IPS-20b (cell line): ENCODE data around the gene GPRC5B.

ENCODE experiments used
- H3K27ac ChIP-seq: one replicate; pipeline ENCODE4 v1.5.1; 2013; ENCODE audit warnings: low read length
- H3K27me3 ChIP-seq: 2 replicates; pipeline ENCODE4 v1.6.1; 2013; ENCODE audit warnings: mild to moderate bottlenecking, low read length, inconsistent platforms; ENCODE audit not compliant: insufficient read depth
- H3K36me3 ChIP-seq: 2 replicates; pipeline ENCODE4 v1.6.1; 2013; ENCODE audit warnings: low read depth, mild to moderate bottlenecking, inconsistent platforms, low read length, moderate library complexity; ENCODE audit not compliant: insufficient read depth
- H3K4me1 ChIP-seq: 2 replicates; pipeline ENCODE4 v1.6.1; 2013; ENCODE audit warnings: mild to moderate bottlenecking, control low read depth, inconsistent platforms, low read length, moderate library complexity; ENCODE audit not compliant: insufficient read depth
- H3K4me3 ChIP-seq: 2 replicates; pipeline ENCODE4 v1.5.1; 2013; ENCODE audit warnings: mild to moderate bottlenecking, low read length, inconsistent platforms
- H3K9ac ChIP-seq: 2 replicates; pipeline ENCODE4 v1.6.1; 2013; ENCODE audit warnings: low read depth, mild to moderate bottlenecking, inconsistent platforms, low read length, moderate library complexity
- H3K9me3 ChIP-seq: 2 replicates; pipeline ENCODE4 v1.6.1; 2013; ENCODE audit warnings: mild to moderate bottlenecking, low read depth, low read length, inconsistent platforms; ENCODE audit not compliant: insufficient read depth

Gene GPRC5B

DNA sequence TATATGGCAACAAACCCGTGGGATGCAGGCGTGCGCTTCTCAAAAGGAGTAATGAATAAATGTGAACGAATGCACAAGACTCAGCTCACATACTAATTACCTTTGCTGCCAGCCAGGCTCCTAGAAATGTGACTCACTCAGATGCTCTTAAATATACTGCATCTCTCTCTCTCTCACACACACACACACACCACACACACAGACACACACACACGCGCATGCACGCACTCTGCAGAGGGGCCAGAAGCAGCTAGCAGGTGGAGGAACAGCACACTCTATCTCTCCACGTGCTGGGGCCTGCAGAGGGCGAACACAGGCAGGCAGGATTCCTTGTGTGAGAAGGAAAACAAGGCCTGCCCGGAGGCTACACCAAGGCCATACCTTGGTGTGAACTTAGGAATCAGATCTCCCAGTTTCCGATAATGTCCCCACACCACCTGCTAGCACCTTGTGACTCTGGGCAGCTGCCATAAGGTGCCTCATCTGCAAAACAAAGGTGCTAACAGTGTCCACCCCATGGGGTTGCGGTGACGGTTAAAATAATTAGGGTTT is 5.3 kb downstream of the GPRC5B start:
- H3K9ac ChIP-seq: peak overlapping the region; percentile 52; the same call in 1 of the 2 replicates
- peaks cover 47% of the 10 kb centered on the region for H3K36me3 ChIP-seq
- H3K27ac ChIP-seq: peak overlapping the region; percentile 71
- H3K4me1 ChIP-seq: peaks cover 38% of the 10 kb centered on the region
- 0 out of 2 replicates have a peak overlapping the region, but pooled peaks have one; percentile 15 for H3K4me3 ChIP-seq
- no peaks in the 10 kb centered on the region for H3K9me3 ChIP-seq
- H3K27me3 ChIP-seq: no peaks in the 10 kb centered on the region

DNA sequence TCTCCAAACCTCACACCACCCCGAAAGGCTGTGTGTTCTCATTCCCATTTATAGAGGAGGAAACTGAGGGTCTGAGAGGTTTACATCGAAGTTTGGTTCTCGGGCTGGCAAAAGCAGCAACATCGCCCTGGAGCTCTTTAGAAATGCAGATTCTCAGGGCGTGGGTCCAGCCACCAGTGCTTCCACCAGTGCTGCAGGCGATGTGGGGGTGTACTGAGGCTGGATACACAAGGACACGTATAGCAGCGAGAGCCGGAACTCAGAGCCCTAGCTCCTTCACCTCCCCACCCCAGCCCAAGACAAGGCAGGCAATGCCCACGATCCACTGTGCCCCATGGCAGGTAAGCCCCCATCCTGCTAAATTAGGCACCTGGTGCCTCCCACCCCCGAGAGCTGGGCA is 5.9 kb downstream of the GPRC5B start:
- H3K4me3 ChIP-seq: no peak overlapping the region
- no peaks in the 10 kb centered on the region for H3K27me3 ChIP-seq
- no peak overlapping the region; the same call in 1 of the 2 replicates for H3K9ac ChIP-seq
- no peaks in the 10 kb centered on the region for H3K9me3 ChIP-seq
- H3K4me1 ChIP-seq: peaks cover 38% of the 10 kb centered on the region
- H3K36me3 ChIP-seq: peaks cover 51% of the 10 kb centered on the region
- peak overlapping the region; percentile 71 for H3K27ac ChIP-seq

DNA sequence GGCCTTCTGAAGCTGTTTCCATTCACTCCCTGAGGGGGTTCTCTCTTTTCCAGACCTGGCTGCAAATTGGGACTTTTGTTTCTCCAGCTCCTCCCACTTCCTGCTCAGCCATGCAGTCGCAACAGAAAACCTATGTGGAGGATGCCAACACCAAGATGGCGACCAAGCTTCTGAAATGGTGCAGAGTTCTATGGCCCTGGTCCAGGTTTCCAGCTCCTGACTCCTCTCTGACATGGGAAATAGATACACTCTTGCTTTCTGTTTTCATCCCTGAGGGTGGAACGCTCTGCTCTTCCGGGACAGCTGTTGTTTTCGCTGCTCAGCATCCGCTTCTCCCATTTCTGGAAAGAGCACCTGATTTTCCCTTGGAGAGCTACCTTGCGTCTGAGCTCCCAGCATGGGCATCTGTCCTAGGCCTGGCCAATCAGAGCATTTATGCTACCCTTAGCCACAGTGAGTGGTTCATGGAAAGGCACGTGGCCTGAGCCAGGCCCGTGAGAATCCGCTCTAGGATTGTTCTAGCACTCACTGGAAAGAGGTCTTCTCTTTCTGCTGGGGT is 8.1 kb downstream of the GPRC5B start:
- Histone ChIP-seq H3K9ac (no peak overlapping the region), H3K4me1 (peaks cover 33% of the 10 kb centered on the region), H3K9me3 (no peaks in the 10 kb centered on the region), H3K4me3 (no peak overlapping the region), H3K36me3 (peaks cover 70% of the 10 kb centered on the region), H3K27ac (peak overlapping the region; percentile 31), H3K27me3 (no peaks in the 10 kb centered on the region)

DNA sequence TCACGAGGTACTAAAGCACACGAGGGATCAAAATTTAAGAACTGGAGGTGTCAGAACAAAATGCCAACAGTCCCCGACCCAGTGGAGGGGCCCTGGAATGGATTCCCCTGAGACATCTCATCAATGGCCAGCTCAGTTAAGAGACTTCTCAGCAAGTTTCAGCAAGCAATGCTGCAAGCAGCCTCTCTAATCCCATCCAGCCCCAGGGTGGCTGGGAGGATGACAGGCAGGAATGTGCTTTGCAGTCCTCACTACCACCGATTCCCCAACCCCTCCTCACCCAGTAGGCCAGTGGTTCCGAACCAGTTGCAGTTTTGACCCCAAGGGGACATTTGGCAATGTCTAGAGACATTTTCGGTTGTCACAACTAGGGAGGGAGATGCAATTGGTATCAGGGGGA is 8.7 kb downstream of the GPRC5B start:
- Histone ChIP-seq H3K4me3 (no peak overlapping the region), H3K27ac (no peak overlapping the region), H3K9me3 (no peaks in the 10 kb centered on the region), H3K4me1 (peaks cover 28% of the 10 kb centered on the region), H3K9ac (no peak overlapping the region), H3K27me3 (no peaks in the 10 kb centered on the region), H3K36me3 (peaks cover 72% of the 10 kb centered on the region)

DNA sequence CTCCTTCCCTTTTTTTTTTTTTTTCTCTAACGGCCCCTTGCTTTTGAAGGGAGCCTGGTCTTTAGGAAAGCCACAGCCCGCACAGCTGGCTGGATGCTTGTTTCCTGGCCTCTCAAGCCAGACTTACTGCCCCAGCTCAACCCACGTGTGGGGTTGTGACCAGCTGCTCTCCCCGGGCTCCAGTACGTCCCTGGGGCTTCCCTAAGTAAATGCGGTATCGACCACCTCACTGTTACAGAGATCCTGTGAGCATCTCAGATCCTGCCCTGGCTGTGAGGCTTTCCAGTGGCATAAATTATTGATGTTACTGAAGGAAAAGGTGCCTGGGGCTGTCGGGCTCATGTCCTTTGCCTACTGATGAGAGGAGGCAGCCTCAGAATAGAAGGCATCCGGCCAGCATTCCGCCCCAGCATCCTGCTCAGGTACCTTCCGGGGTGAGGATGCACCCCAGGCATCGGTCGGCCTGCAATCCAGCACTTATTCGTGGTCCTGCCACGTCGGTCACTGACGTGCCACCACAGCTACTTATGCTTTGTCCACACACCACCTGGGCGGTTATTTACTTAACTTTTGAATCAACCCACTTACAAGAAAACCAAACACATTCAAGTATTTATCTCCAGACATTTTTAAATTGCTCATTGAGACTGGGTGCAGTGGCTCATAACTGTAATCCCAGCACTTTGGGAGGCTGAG is 9.6 kb downstream of the GPRC5B start:
- Histone ChIP-seq H3K27me3 (no peaks in the 10 kb centered on the region), H3K27ac (no peak overlapping the region), H3K4me1 (peaks cover 28% of the 10 kb centered on the region), H3K9ac (no peak overlapping the region), H3K9me3 (no peaks in the 10 kb centered on the region), H3K4me3 (no peak overlapping the region), H3K36me3 (peaks cover 75% of the 10 kb centered on the region)

DNA sequence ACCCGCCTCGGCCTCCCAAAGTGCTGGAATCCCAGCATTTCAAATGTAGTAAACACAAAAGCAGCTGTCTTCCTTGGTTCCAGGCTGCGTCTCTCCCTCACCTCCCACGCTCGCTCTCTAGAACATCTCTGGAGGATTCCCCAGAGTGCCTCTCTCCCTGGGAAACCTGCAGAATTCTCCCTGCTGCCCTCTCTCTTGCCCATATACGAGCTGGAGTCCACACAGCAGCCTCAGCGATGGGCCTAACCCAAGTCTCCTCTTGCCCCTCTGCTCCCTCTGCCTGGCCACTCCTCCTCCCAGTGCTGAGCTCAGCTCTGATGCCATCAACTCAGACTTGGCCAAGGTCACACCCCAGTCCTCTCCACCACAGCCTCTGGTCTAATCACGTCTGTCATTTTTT is 10.6 kb downstream of the GPRC5B start:
- no peak overlapping the region for H3K9ac ChIP-seq
- H3K27ac ChIP-seq: no peak overlapping the region
- no peaks in the 10 kb centered on the region for H3K27me3 ChIP-seq
- H3K4me3 ChIP-seq: no peak overlapping the region
- H3K4me1 ChIP-seq: peaks cover 21% of the 10 kb centered on the region
- H3K36me3 ChIP-seq: peaks cover 77% of the 10 kb centered on the region
- no peaks in the 10 kb centered on the region for H3K9me3 ChIP-seq

DNA sequence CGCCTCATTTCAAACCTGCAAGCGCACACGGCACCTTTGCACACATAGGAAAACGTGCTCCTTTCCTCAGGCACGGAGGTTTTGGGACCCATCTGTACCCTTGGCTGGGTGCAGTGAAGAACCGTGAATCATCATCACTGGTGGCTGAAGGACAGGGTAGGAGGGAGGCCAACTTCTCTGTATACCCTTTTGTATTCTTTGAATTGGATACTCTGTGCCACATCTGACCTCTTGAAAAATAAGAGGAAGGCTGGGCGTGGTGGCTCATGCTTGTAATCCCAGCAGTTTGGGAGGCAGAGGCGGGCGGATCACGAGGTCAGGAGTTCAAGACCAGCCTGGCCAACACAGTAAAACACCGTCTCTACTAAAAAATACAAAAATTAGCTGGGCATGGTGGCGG is 11.7 kb downstream of the GPRC5B start:
- H3K36me3 ChIP-seq: peaks cover 81% of the 10 kb centered on the region
- peaks cover 17% of the 10 kb centered on the region for H3K4me1 ChIP-seq
- H3K27me3 ChIP-seq: no peaks in the 10 kb centered on the region
- no peak overlapping the region for H3K27ac ChIP-seq
- no peak overlapping the region for H3K9ac ChIP-seq
- H3K4me3 ChIP-seq: no peak overlapping the region
- H3K9me3 ChIP-seq: no peaks in the 10 kb centered on the region

DNA sequence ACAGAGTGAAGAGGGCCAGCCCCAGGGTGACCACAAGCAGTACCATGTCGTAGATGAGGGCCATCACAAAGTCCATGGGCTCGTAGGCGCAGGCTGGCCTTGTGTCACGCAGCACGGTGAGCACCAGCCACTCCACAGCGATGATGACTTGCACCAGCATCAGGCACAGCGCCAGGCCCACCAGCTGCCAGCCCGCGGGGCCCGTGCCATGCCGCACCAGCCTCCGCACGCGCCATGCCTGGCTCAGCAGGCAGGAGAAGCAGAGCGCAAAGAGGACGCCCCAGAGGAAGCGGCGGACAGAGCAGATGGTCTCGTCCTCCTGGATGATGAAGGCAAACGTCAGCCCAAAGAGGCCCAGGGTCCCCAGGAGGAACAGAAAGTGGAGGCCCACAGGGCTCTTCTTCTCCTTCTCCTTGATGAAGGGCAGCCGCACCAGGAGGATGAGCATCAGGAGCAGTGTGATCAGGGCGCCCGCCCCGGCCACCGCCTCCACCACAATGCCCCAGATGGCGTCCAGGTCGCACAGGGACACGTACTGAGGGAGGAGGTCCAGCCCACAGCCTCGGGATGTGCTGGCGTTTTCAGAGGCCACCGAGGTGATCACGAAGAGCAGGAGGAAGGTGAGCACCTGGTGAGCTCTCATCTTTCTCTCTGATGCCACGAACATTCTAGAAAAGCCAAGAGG is 12.3 kb downstream of the GPRC5B start:
- no peak overlapping the region for H3K4me3 ChIP-seq
- H3K36me3 ChIP-seq: peaks cover 84% of the 10 kb centered on the region
- H3K9ac ChIP-seq: no peak overlapping the region
- H3K4me1 ChIP-seq: peaks cover 15% of the 10 kb centered on the region
- no peaks in the 10 kb centered on the region for H3K9me3 ChIP-seq
- no peaks in the 10 kb centered on the region for H3K27me3 ChIP-seq
- H3K27ac ChIP-seq: no peak overlapping the region

DNA sequence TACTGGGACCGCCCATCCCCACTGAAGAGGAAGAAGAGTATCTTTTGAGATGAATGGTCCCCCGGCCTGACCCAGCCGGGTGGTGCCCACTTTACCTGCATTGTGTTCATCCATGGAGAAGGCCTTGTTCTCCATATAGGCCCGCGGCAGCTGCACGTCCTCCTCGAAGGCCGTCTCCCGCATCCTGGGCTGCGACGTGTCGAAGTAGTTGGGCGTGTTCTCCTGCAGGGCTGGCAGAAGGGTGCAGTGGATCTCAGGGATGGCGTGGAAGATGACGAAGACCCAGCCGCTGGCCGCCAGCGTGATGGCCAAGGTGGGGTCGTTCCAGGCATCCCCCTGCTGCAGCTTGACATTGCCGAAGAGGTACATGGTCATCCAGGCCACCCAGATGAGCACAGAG is 12.9 kb downstream of the GPRC5B start:
- Histone ChIP-seq H3K9me3 (no peaks in the 10 kb centered on the region), H3K27me3 (no peaks in the 10 kb centered on the region), H3K27ac (no peak overlapping the region), H3K36me3 (peaks cover 84% of the 10 kb centered on the region), H3K4me1 (peaks cover 10% of the 10 kb centered on the region), H3K4me3 (no peak overlapping the region), H3K9ac (no peak overlapping the region)

DNA sequence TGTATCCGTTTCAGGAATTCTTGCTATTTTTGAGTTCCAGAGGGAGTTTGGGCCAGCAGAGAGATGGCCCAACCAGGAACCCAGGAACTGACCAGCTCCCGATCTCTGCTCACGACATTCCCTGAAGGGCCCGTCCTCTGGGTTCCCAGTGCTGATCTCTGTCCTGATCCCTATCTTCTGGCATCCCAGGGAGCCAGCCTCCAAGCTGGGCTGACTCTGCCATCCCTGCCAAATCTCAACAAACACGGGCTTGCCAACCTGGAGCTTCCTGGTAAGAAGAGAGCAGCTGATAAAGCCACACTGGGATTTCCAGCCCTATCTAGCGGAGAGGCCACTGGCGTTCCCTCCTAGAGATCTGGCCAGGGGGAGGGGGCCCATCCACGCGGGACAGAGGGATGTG is 16.2 kb downstream of the GPRC5B start:
- no peaks in the 10 kb centered on the region for H3K9me3 ChIP-seq
- no peak overlapping the region for H3K27ac ChIP-seq
- H3K4me3 ChIP-seq: no peak overlapping the region
- H3K9ac ChIP-seq: no peak overlapping the region
- no peaks in the 10 kb centered on the region for H3K4me1 ChIP-seq
- H3K27me3 ChIP-seq: no peaks in the 10 kb centered on the region
- peaks cover 92% of the 10 kb centered on the region for H3K36me3 ChIP-seq

DNA sequence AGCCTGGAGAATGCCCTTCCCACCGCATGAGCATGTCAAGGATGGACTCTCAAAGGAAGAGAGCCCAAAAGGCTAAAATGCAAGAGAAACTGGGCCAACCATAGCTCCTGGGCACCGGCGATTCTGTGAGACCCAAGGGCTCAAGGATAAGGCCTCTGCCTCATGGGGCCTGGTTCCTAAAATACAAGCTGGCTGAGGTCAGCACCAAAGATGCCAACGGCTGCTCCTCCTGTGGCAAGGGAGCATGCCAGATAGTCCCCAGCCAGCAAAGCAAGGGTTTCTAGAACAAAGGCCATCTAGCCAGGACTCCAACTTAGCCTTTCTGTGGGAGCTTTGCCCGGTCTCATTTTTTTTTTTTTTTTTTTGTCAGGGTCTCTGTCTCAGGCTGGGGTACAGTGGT is 20.1 kb downstream of the GPRC5B start:
- H3K27me3 ChIP-seq: no peaks in the 10 kb centered on the region
- no peak overlapping the region for H3K4me3 ChIP-seq
- H3K9ac ChIP-seq: no peak overlapping the region
- H3K27ac ChIP-seq: no peak overlapping the region
- H3K36me3 ChIP-seq: peaks cover 72% of the 10 kb centered on the region
- H3K9me3 ChIP-seq: no peaks in the 10 kb centered on the region
- H3K4me1 ChIP-seq: peaks cover 29% of the 10 kb centered on the region; the same call in 1 of the 2 replicates

DNA sequence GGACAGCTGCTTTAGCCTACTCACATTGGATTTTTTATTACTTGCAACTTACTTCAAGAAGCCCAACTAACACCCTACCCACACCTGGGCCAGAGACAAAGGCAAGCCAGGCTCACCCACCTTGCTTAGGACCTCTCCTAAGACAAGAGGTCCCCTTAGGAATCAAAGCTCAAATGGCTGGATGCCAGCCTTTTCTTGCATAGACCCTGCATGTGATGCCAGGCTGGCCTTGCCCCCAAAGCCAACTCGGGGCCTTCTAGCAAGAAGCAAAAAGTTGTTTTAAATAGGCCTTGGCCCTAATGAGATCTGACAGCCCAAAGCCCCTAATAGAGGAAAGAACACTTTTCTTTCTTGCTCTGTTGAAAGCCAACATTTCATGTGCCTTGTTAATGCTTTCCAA is 20.7 kb downstream of the GPRC5B start:
- Histone ChIP-seq H3K27me3 (no peaks in the 10 kb centered on the region), H3K27ac (no peak overlapping the region), H3K9ac (no peak overlapping the region), H3K4me1 (peaks cover 35% of the 10 kb centered on the region), H3K9me3 (no peaks in the 10 kb centered on the region), H3K36me3 (peaks cover 72% of the 10 kb centered on the region), H3K4me3 (no peak overlapping the region)
